Measurements from ENCODE around the gene USP53. TPM values are rescaled to one million over a fixed set of nuclear protein-coding genes. Genes with fewer than 3 reads are reported as not detected.
"Not testable (repeated sequence)": the region's sequence is repeated elsewhere in the genome, so short reads cannot be mapped to it uniquely, and the experiment has no call there.

USP53 gene
- total RNA-seq, 1 donor from 2014 or later = 5.6 TPM

- intact Hi-C loops (cut with micrococcal nuclease) = no loop called here
Measured at GRCh38 chr4:119266153-119266552, 53.6 kb downstream of the USP53 start.

DNA sequence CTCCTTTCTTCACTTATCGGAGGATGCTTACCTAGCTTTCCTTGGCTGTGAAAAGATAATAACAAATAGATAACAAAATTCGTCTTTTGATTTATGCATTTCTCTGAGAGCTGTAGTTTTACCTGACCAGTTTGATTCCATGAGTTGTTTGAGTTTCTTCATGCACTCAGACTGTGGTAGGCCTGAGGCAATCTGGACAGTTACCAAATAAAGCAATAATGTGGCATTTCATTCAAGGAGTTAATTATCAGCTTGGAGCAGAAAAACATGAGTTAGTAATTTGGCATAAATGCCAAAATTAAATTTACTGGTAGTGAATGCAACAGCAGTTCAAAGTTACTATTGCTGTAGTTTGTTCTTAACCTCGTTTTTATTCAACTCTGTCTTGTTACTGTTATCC is 56.0 kb downstream of the USP53 start:
- intact Hi-C loops (cut with micrococcal nuclease) = no loop called here

- intact Hi-C loops (cut with micrococcal nuclease) = no loop called here
Measured at GRCh38 chr4:119271361-119272085, 59.0 kb downstream of the USP53 start.

- intact Hi-C loops (cut with micrococcal nuclease) = not testable (repeated sequence)
Measured at GRCh38 chr4:119279541-119279940, 67.0 kb downstream of the USP53 start.

- intact Hi-C loops (cut with micrococcal nuclease) = not testable (repeated sequence)
Measured at GRCh38 chr4:119279945-119280344, 67.4 kb downstream of the USP53 start.

DNA sequence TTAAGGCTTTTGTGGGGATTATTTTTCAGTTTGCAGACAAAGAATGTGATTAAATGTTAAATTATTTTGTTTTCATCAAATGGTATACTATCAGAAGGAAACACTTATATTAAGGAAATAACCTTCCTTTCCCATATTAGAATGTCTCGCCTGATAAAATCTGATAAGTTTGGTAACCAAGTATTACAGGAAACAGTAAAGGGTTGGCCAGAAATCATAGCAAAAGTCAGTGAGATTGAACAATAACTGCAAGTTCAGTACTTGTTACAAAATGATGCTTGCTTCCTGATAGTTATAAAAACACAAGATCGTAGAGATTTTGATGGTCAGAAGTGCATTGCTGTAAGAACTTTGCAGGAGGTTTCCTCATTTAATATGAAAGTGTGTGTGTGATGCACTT is 68.9 kb downstream of the USP53 start:
- intact Hi-C loops (cut with micrococcal nuclease) = no loop called here

GRCh38 chr4:119284876-119285780 is 72.6 kb downstream of the USP53 start:
- intact Hi-C loops (cut with micrococcal nuclease) = loop anchor here (1.0 to 5.0 kb wide), 3 partner anchors 15 to 513 kb away; partner anchors contain the start of gene SEC24D

GRCh38 chr4:119286377-119287002 is 74.0 kb downstream of the USP53 start:
- intact Hi-C loops (cut with micrococcal nuclease) = loop anchor here (1.0 to 5.0 kb wide), 3 partner anchors 13 to 449 kb away; partner anchors contain the start of genes SEC24D and USP53

DNA sequence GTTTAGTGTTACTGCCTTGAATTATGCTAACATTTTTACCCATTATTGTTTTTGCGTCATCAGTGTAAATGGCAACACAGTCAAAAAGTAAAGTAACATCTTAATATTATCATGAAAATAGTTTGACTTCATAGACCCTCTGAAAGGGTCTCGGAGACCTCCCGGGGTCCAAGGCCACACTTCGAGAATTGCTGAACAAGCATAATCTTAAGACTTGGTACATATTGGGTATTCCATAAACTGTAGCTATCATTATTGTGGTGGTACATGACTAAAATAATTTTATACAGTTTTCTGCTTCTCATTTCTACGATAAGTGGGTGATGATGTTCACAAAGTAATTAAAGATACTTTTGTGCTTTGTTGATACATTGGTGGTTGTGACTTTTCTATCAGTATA is 76.8 kb downstream of the USP53 start:
- intact Hi-C loops (cut with micrococcal nuclease) = loop anchor here (5.0 kb wide), 1 partner anchor 452 kb away; the partner anchor contains the start of gene SEC24D

- intact Hi-C loops (cut with micrococcal nuclease) = no loop called here
Measured at GRCh38 chr4:119290598-119290997, 78.1 kb downstream of the USP53 start.

DNA sequence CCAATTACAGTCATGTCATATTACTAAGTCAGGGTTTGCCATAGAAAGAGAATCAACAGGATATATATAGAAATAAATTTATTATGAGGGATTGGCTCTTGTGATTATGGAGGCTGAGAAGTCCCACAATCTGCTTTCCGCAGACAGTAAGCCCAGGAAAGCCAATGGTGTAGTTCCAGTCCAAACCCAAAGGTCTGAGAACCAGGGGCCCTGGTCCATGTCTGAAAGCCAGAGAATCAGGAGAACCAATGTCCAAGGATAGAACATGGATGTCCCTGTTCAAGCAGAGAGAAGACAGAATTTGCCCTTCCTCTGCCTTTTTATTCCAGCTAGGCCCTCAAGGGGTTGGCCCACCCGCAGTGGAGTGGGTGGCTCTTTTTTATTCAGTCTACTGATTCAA is 83.8 kb downstream of the USP53 start:
- intact Hi-C loops (cut with micrococcal nuclease) = loop anchor here (5.0 kb wide), 1 partner anchor 756 kb away; no protein-coding TSS in a partner anchor

DNA sequence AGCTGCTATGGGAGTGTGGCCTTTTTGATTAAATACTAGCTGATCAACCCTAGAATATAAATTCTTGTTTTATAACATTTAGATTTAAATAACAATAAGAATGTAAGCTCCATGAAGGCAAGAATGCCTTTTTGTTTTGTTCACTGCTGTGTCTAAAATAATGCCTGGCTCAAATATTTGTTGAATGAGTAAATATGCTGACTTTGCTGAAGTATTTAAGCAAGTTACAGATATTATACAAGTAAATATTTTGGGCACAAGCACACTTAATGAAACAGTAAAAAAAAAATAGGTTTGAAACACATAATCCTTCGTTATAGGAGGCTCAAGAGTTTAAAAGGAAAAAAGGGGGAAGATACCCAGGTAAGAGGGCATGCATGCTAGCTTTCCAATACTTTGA is 85.3 kb downstream of the USP53 start:
- intact Hi-C loops (cut with micrococcal nuclease) = loop anchor here (5.0 kb wide), 1 partner anchor 755 kb away; no protein-coding TSS in a partner anchor

DNA sequence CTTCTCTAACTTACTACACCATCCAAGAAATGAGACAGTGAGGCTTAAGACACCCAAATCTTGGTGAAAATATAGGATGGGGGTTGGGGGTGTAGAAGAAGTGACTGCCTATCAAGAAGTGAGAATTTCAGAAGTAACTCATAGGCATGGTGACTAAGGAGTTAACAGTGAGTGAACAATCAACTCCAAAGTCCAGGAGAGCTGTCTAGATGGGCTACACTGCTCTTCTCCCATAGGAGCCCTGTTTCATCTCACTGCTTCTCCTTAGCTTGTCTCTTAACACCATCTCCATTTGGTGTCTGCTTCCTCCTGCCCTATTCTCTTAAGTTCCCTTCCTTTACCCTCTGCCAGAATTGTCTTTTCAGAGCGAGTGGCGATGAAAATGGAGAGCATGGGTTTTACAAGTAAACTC is 86.8 kb downstream of the USP53 start:
- intact Hi-C loops (cut with micrococcal nuclease) = loop anchor here (1.0 to 5.0 kb wide), 2 partner anchors 13 to 753 kb away; no protein-coding TSS in a partner anchor

DNA sequence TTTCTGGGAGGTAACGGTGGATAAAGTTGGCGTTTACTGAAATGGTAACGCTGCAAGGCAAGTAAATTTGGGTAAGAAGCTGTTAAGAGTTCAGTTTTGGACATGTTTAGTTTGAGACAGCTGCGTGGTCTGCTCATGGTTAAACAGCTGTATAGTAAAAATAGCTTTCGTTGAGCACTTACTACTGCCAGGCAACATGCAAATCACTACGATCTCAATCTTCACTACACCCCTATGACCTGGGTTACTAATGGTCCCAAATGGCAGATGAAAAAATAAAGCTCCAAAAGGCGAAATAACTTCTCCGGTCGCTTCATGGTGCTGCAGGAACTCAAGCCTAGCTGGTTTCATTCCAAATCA is 87.2 kb downstream of the USP53 start:
- intact Hi-C loops (cut with micrococcal nuclease) = loop anchor here (1.0 to 5.0 kb wide), 14 partner anchors 13 to 1147 kb away; partner anchors contain the start of genes MAD2L1, METTL14, PDE5A and USP53

DNA sequence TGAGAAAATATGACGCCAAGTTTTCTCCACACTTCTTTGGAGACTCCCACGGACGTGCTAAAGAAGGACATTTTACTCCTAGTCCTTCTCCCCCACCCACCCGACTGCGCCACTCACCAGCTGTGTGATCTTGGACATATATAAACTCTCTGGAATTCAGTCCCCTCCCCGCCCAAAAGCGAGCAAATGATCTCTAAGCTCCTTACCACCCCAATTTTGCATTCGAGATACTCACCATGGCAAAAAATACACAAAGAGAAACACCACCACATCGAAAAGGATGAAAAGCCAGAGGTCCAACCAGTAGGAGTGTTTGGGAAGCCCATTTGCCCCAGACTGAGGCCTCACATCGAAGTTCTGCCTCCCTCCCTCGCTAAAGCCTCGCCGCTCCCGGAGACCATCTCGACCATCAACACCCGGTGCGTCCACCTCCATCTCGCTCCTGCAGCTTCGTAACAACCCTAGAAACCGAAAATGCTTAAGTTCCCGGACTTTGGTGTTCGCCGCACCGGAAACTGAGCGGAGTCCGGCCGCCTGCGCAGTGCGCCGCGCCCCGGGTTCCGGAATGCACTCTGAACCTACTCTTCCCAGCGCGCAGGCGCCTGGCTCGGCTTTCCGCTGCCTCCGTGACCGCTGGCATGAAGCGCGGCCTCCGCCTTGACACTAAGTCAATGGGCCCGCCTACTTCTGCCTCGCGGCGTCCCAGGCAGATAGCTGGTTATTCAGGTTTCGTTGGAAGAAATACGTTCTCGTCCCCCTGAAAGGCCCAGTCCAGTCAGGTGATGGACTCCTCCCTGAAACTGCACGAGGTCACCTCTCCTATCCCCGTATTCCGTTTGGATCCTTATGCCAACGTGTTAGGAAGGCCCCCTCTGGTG is 87.8 kb downstream of the USP53 start:
- intact Hi-C loops (cut with micrococcal nuclease) = loop anchor here (1.0 to 2.0 kb wide), 12 partner anchors 62 to 1146 kb away; partner anchors contain the start of genes MAD2L1, METTL14, PDE5A and USP53

- intact Hi-C loops (cut with micrococcal nuclease) = no loop called here
Measured at GRCh38 chr4:119302073-119302832, 89.7 kb downstream of the USP53 start.

DNA sequence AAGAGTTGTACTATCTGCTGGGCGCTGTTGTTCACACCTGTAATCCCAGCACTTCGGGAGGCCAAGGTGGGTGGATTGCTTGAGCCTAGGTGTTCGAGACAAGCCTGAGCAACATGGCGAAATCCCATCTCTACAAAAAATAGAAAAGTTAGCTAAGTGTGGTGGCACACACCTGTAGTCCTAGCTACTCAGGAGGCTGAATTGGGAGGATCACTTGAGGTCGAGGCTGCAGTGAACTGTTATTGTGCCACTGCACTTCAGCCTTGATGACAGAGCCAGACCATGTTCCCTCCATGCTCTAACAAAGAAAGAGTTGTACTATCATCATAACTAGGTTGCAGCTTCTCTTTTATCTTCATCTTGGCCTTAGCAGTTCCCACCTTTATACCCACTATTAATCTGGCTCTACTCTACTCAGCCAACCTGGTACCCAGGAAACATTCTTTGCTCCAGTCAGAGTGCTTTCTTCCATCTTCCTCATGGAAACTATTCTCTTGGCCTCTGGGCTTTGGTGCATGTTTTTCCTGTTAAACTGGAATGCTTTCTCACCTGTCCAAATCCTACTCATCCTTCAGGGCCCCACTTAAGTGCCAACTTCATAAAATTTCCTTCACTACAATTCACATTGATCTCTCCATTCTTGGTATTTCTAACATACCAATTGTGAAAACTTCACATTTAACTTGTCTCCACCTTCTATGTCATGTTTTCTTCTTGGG is 91.2 kb downstream of the USP53 start:
- intact Hi-C loops (cut with micrococcal nuclease) = loop anchor here (2.0 kb wide), 1 partner anchor 1875 kb away; no protein-coding TSS in a partner anchor

DNA sequence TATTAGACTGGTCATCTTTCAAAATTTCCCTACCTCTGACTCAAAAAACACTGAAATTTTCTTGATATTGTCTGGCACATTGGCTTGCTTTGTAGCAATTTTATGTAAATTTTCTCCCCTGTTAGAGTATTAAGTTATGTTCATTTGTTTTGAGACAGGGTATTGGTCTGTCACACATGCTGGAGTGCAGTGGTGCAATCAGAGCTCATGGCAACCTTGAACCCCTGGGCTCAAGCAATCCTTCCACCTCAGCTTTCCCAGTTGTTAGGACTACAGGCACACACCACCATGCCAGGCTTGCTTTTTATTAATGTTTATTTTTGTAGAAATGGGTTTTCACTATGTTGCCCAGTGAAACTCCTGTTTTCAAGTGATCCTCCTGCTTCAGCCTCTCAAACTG is 91.9 kb downstream of the USP53 start:
- intact Hi-C loops (cut with micrococcal nuclease) = loop anchor here (2.0 kb wide), 1 partner anchor 1874 kb away; no protein-coding TSS in a partner anchor

DNA sequence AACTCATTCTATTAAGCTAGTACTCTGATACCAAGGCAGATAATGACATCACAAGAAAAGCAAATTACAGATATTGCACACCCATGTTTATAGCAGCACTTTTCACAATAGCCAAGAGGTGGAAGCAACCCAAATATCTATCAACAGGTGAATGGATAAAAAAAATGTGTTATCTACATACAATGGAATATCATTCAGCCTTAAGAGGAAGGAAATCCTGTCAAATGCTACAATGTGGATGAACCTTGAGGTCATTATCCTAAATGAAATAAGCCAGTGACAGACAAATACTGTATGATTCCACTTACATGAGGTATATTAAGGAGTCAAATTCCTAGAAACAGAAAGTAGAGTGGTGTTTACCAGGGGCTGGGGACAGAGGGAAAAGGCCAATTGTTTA is 95.1 kb downstream of the USP53 start:
- intact Hi-C loops (cut with micrococcal nuclease) = no loop called here
